Measurements from ENCODE around the gene LEUTX.

Gene LEUTX

DNA sequence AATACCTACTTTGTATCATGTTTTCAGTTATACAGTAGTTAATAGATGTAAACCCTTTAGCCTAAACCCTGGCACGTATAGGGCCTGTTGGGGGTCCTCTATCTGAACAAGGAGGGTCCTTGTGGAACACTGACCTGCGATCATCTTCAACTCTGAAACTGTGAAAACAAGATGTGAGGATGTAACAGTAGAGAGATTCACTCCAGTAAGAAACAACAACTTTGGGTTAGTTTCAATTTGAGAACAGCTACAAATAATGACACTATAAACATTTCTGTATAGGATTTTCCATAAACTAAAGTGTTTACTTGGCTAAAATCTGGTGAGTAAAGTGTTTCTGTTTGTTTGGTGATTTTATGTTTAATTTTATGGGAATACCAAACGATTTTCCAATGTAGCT, 43.0 kb upstream of the LEUTX start:
- TF ChIP-seq TAF1 (IDR thresholded peaks at IDR 0.05; ENCODE audit: borderline replicate concordance, insufficient read depth, low read length) (no peak), POLR2AphosphoS5 (IDR thresholded peaks at IDR 0.05; ENCODE audit: low read depth, low read length) (no peak), SIN3A (IDR thresholded peaks at IDR 0.05; ENCODE audit: borderline replicate concordance, insufficient read depth, low read length) (no peak), FOXP2 (optimal IDR thresholded peaks at IDR 0.05; ENCODE audit: borderline replicate concordance, extremely low read depth, extremely low read length, insufficient read depth) (no peak)
- TF ChIP-seq, protein P1, sequence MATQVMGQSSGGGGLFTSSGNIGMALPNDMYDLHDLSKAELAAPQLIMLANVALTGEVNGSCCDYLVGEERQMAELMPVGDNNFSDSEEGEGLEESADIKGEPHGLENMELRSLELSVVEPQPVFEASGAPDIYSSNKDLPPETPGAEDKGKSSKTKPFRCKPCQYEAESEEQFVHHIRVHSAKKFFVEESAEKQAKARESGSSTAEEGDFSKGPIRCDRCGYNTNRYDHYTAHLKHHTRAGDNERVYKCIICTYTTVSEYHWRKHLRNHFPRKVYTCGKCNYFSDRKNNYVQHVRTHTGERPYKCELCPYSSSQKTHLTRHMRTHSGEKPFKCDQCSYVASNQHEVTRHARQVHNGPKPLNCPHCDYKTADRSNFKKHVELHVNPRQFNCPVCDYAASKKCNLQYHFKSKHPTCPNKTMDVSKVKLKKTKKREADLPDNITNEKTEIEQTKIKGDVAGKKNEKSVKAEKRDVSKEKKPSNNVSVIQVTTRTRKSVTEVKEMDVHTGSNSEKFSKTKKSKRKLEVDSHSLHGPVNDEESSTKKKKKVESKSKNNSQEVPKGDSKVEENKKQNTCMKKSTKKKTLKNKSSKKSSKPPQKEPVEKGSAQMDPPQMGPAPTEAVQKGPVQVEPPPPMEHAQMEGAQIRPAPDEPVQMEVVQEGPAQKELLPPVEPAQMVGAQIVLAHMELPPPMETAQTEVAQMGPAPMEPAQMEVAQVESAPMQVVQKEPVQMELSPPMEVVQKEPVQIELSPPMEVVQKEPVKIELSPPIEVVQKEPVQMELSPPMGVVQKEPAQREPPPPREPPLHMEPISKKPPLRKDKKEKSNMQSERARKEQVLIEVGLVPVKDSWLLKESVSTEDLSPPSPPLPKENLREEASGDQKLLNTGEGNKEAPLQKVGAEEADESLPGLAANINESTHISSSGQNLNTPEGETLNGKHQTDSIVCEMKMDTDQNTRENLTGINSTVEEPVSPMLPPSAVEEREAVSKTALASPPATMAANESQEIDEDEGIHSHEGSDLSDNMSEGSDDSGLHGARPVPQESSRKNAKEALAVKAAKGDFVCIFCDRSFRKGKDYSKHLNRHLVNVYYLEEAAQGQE (IDR thresholded peaks at IDR 0.05; ENCODE audit: insufficient read depth in 1 of 2, low read depth in 2 of 2, low read length in 2 of 2): no peak

DNA sequence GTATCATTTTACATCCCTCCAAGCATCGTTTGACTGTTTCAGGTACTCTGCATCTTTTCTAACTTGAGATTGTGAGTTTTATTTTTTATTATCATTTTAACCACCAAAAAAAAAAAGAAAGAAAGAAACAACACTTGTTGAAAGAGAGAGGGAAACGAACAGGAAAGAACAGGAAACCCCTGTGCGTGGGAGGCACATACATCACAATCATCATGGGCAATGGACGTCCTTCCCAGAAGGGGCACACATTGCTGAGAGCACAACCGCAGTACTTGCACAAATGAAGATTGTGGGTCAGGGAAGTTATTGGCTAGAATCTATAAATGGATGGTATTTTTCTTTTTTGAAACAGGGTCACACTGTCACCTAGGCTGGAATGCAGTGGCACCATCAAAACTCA, 42.6 kb upstream of the LEUTX start:
- TF ChIP-seq FOXP2 (optimal IDR thresholded peaks at IDR 0.05; ENCODE audit: borderline replicate concordance, extremely low read depth, extremely low read length, insufficient read depth) (no peak), SIN3A (IDR thresholded peaks at IDR 0.05; ENCODE audit: borderline replicate concordance, insufficient read depth, low read length) (no peak), POLR2AphosphoS5 (IDR thresholded peaks at IDR 0.05; ENCODE audit: low read depth, low read length) (no peak), TAF1 (IDR thresholded peaks at IDR 0.05; ENCODE audit: borderline replicate concordance, insufficient read depth, low read length) (no peak)
- TF ChIP-seq, protein P1 (IDR thresholded peaks at IDR 0.05; ENCODE audit: insufficient read depth in 1 of 2, low read depth in 2 of 2, low read length in 2 of 2): no peak

- TF ChIP-seq SIN3A (IDR thresholded peaks at IDR 0.05; ENCODE audit: borderline replicate concordance, insufficient read depth, low read length): no peak
- no peak for TF ChIP-seq POLR2AphosphoS5 (IDR thresholded peaks at IDR 0.05; ENCODE audit: low read depth, low read length)
- TF ChIP-seq, protein P1 (IDR thresholded peaks at IDR 0.05; ENCODE audit: insufficient read depth in 1 of 2, low read depth in 2 of 2, low read length in 2 of 2): no peak
- TF ChIP-seq FOXP2 (optimal IDR thresholded peaks at IDR 0.05; ENCODE audit: borderline replicate concordance, extremely low read depth, extremely low read length, insufficient read depth): no peak
- no peak for TF ChIP-seq TAF1 (IDR thresholded peaks at IDR 0.05; ENCODE audit: borderline replicate concordance, insufficient read depth, low read length)
Observed at GRCh38 chr19:39737351-39737750, 41.3 kb upstream of the LEUTX start.

DNA sequence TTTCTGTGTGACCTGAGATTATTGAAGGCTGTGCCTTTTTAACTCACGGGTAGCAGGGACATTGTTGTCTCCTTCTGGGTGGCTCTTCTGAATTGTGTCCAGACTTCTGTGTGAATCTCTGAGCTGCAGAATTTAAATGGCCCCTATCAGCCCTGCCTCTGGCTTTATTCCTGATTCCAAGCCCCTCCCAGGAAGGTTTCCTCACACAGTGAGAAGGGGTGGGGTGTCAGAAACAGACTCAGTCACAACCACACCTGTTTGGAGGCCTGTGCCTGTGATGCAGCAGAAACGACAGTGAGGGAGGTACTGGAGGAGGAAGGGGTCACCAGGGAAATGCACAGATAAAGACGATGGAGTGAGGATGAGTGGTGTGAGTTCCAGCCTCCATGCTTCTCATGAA, 40.8 kb upstream of the LEUTX start, which contains the start of gene CLC:
Gene CLC, minus strand, starts transcription at position 139 of the 400 bp plus-strand sequence. Its CDS starts 77 bp downstream, at position 62.
- TF ChIP-seq FOXP2 (optimal IDR thresholded peaks at IDR 0.05; ENCODE audit: borderline replicate concordance, extremely low read depth, extremely low read length, insufficient read depth) (no peak), SIN3A (IDR thresholded peaks at IDR 0.05; ENCODE audit: borderline replicate concordance, insufficient read depth, low read length) (no peak), POLR2AphosphoS5 (IDR thresholded peaks at IDR 0.05; ENCODE audit: low read depth, low read length) (no peak), TAF1 (IDR thresholded peaks at IDR 0.05; ENCODE audit: borderline replicate concordance, insufficient read depth, low read length) (no peak)
- TF ChIP-seq, protein P1 (IDR thresholded peaks at IDR 0.05; ENCODE audit: insufficient read depth in 1 of 2, low read depth in 2 of 2, low read length in 2 of 2): no peak

DNA sequence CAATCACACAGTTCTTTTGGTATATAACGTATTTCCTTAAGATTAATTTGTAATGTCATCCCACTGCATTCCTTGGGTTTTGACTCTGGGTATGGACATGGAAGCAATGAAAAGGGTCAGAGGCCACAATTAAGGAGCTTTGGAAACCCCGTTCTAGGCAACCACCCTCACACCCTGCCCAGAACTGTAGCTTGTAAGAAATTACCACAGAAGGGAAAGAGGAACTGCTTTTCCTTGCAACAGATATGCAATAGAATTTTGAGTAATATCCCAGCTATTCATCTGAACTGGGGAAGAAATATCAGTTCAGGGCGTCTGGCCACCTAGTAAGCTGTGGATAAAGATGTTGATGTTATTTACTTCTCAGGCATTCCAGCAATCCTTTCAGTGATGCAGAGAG, 39.8 kb upstream of the LEUTX start:
- no peak for TF ChIP-seq TAF1 (IDR thresholded peaks at IDR 0.05; ENCODE audit: borderline replicate concordance, insufficient read depth, low read length)
